Measurements from ENCODE around the gene AKR7A2. TPM values are rescaled to one million over a fixed set of nuclear protein-coding genes. Genes with fewer than 3 reads are reported as not detected.

Gene AKR7A2
- total RNA-seq, 2 donors from 2014 or later = 24.1 to 45.1 TPM

DNA sequence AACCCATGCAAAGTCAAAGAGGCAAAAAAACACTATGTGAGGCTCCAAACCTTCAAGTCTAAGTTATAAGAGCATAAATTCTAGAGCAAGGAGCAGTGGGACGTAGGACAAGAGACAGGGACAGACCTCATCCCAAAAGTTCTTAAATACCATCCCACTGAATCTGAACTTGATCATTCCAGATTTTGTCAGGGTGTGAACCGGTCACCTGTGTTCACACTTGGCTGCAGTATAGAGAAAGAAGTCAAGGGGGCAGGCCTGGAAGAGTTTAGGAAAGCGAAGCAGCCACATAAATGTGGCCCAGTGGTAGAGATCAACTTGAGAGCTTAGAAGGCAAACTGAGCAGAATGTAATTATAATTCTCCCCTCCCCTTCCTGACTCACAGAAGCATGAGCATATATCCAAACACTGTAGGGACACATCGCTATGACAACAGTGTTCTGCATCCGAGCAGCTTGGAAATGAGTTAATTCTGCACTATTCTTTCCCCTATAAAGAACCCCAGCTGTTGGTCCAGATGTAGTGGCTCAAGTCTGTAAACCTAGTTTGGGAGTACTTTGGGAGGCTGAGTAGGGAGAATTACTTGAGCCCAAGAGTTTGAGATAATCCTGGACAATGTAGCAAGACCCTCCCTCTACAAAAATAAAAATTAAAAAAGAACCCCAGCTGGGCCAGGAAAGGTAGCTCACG, 2.7 kb downstream of the AKR7A2 start:
- Histone ChIP-seq H3K4me1 (peaks cover 37% of the 10 kb centered on the region), H3K27ac (no peak overlapping the region), H3K27me3 (no peaks in the 10 kb centered on the region), H3K4me3 (no peak overlapping the region), H3K36me3 (replicated peaks in 1 of 2; ENCODE audit: insufficient read depth in 1 of 2, low read depth in 2 of 2) (peaks cover 0 to 15% of the 10 kb centered on the region in 2 donors), H3K9me3 (no peaks in the 10 kb centered on the region)
- intact Hi-C loops (cut with DNase I) = loop anchor here (10.0 kb wide), 1 partner anchor 54 kb away; the partner anchor contains the start of genes EMC1 and MRTO4
- ATAC-seq = no peak
- TF ChIP-seq POLR2A (IDR thresholded peaks at IDR 0.05) = no peak
- TF ChIP-seq, protein P1, sequence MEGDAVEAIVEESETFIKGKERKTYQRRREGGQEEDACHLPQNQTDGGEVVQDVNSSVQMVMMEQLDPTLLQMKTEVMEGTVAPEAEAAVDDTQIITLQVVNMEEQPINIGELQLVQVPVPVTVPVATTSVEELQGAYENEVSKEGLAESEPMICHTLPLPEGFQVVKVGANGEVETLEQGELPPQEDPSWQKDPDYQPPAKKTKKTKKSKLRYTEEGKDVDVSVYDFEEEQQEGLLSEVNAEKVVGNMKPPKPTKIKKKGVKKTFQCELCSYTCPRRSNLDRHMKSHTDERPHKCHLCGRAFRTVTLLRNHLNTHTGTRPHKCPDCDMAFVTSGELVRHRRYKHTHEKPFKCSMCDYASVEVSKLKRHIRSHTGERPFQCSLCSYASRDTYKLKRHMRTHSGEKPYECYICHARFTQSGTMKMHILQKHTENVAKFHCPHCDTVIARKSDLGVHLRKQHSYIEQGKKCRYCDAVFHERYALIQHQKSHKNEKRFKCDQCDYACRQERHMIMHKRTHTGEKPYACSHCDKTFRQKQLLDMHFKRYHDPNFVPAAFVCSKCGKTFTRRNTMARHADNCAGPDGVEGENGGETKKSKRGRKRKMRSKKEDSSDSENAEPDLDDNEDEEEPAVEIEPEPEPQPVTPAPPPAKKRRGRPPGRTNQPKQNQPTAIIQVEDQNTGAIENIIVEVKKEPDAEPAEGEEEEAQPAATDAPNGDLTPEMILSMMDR (IDR thresholded peaks at IDR 0.05) = no peak
- 76 to 92% methylated on average over 6 of the region's 6 CpGs for WGBS, 2 donors
- no peak for DNase-seq

DNA sequence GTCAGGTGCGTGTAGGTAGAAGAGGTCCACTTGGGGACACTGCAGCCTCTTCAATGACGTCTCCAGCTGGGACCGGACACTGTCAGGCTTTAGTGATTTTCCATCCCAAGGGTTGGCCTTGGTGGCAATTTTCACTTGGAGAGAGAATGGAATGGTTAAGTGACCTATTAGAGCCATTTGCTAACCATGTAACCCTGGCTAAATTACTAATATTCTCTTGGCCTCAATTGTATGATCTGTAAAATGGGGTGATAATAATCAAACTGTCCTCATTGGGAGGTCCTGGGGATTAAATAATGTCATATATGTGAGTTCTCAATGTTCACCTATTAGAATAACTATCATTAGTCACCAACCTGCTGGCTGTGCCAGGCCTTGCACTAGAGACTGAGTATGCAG, 3.4 kb downstream of the AKR7A2 start:
- no peak for ATAC-seq
- Histone ChIP-seq H3K27me3 (no peaks in the 10 kb centered on the region), H3K4me3 (no peak overlapping the region), H3K27ac (no peak overlapping the region), H3K36me3 (replicated peaks in 1 of 2; ENCODE audit: insufficient read depth in 1 of 2, low read depth in 2 of 2) (peaks cover 0 to 15% of the 10 kb centered on the region in 2 donors), H3K9me3 (no peaks in the 10 kb centered on the region), H3K4me1 (peaks cover 30% of the 10 kb centered on the region)
- WGBS, 2 donors = 90 to 97% methylated on average over 2 to 3 of the region's 3 CpGs
- TF ChIP-seq, protein P1 (IDR thresholded peaks at IDR 0.05) = no peak
- intact Hi-C loops (cut with DNase I) = loop anchor here (10.0 kb wide), 1 partner anchor 54 kb away; the partner anchor contains the start of genes EMC1 and MRTO4
- DNase-seq = no peak

DNA sequence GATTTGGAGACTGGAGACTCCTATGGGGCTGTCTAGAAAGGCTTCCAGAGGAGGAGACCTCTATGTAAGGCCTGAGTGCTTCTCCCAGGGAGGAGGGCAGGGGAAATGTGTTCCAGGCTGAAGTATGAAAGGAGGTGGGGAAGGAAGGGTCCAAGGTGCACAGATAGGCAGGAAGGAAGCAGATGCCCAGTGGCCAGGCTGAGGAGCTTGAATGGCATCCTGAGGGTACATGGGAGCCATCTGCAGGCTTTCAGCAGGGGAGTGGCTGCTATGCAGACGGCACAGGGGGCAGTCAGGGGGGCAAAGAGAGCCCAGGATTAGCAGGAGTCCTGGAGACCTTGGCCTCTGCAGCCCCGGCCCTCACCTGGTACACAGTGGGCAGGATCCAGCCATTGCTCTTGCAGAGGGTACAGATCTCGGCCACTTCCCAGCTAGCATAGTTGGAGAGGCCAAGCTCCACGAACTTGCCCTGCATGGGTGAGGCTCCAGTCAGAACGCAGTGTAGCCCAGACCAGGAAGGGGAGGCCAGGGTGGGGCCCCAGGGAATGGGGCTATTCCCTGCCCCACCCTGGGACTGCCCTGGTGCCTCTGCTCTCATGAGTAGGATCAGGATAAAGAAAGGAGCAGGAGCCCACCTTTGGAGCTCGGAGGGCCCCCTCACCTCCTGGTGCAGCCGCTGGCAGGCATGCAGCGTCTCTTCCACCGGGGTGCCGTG, 4.0 kb downstream of the AKR7A2 start:
- TF ChIP-seq, protein P1 (IDR thresholded peaks at IDR 0.05) = no peak
- TF ChIP-seq POLR2A (IDR thresholded peaks at IDR 0.05) = no peak
- ATAC-seq (no peak), DNase-seq (no peak)
- H3K4me1 ChIP-seq = peaks cover 24% of the 10 kb centered on the region
- peaks cover 0 to 18% of the 10 kb centered on the region in 2 donors for H3K36me3 ChIP-seq (replicated peaks in 1 of 2; ENCODE audit: insufficient read depth in 1 of 2, low read depth in 2 of 2)
- H3K27me3 ChIP-seq = no peaks in the 10 kb centered on the region
- 70 to 91% methylated on average over 1 to 10 of the region's 10 CpGs for WGBS, 2 donors
- H3K9me3 ChIP-seq = no peaks in the 10 kb centered on the region
- intact Hi-C loops (cut with DNase I) = loop anchor here (10.0 kb wide), 1 partner anchor 53 kb away; the partner anchor contains the start of genes EMC1 and MRTO4
- no peak overlapping the region for H3K4me3 ChIP-seq
- no peak overlapping the region for H3K27ac ChIP-seq

DNA sequence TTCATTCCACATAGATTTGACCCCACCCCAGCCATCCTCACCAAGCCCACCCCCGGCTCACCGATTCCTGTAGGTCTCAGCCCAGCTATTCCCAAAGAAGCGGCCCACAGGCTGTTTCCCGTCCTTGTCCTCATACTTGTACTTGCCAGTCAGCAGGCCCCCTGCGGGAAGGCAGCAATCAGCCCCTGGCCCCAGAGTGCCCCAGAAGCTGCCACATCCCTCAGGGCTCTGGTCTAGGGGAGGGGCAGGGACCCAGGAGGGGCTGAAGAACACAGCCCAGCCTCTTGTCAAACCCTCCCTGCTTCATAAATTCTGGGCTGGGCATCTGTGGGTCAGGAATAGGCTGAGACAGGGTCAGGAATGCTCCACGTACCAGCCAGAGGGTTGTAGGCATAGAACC, 5.0 kb downstream of the AKR7A2 start:
- Histone ChIP-seq H3K27ac (no peak overlapping the region), H3K4me3 (no peak overlapping the region), H3K9me3 (no peaks in the 10 kb centered on the region), H3K27me3 (no peaks in the 10 kb centered on the region), H3K36me3 (replicated peaks in 1 of 2; ENCODE audit: insufficient read depth in 1 of 2, low read depth in 2 of 2) (peaks cover 0 to 18% of the 10 kb centered on the region in 2 donors), H3K4me1 (peaks cover 19% of the 10 kb centered on the region)
- ATAC-seq (no peak), DNase-seq (no peak)
- TF ChIP-seq POLR2A (IDR thresholded peaks at IDR 0.05) = no peak
- TF ChIP-seq, protein P1 (IDR thresholded peaks at IDR 0.05) = no peak
- intact Hi-C loops (cut with DNase I) = loop anchor here (10.0 kb wide), 1 partner anchor 52 kb away; the partner anchor contains the start of genes EMC1 and MRTO4
- WGBS, 2 donors = 96 to 100% methylated on average over 1 to 6 of the region's 6 CpGs
